Panc1 (cell line): ENCODE measurements around the gene DRAM1. TPM values are rescaled to one million over a fixed set of nuclear protein-coding genes. Genes with fewer than 3 reads are reported as not detected.

Source experiments
- ATAC-seq: fragments of 200-7000 bp; cut with Tn5 transposase; 2 replicates; pipeline ENCODE4 v1.9.1; 2020; ENCODE audit warnings: mild to moderate bottlenecking, moderate library complexity
- Bru-seq: library from RNA; stranded (reverse); fragments of 400-500 nt; gene quantifications from one replicate; lab custom pipeline; 2021; lab: Mats Ljungman, UMichigan
- BruChase-seq, 2 experiments: library from RNA; stranded (reverse); fragments of 400-500 nt; gene quantifications; one replicate each; lab custom pipeline; 2021; lab: Mats Ljungman, UMichigan
- BruUV-seq: library from RNA; stranded (reverse); fragments of 400-500 nt; replicated peaks from 2 replicates; lab custom pipeline; 2021; lab: Mats Ljungman, UMichigan
- CTCF ChIA-PET: fragments of 300-600 bp; sonication (Branson Sonifier 250); formaldehyde crosslinking; loops from one replicate; lab custom pipeline; 2022; ENCODE audit warnings: antibody characterized with exemption; lab: Charles Lee
- POLR2A ChIA-PET: fragments of 300-600 bp; sonication (Branson Sonifier 250); formaldehyde crosslinking; loops from one replicate; lab custom pipeline; 2022; ENCODE audit warnings: antibody characterized with exemption; lab: Charles Lee
- DNase-seq: peaks from one replicate; pipeline ENCODE4 v3.0.0-alpha.2; 2010; ENCODE audit warnings: low read depth, low spot score
- H3K27ac ChIP-seq: 2 replicates; pipeline ENCODE4 v1.5.1; 2011; ENCODE audit warnings: mild to moderate bottlenecking, low read length, inconsistent platforms
- H3K27me3 ChIP-seq: fragments of 200-500 bp; sonication (Bioruptor generic); 2 replicates; pipeline ENCODE4 v1.6.0; 2014; ENCODE audit warnings: low read length, inconsistent platforms; ENCODE audit not compliant: control insufficient read depth, insufficient read depth
- H3K36me3 ChIP-seq: fragments of 200-500 bp; sonication (Bioruptor generic); 2 replicates; pipeline ENCODE4 v1.5.1; 2014; ENCODE audit warnings: inconsistent platforms, mild to moderate bottlenecking, low read length, moderate library complexity; ENCODE audit not compliant: control insufficient read depth, insufficient read depth
- H3K4me1 ChIP-seq: 2 replicates; pipeline ENCODE4 v1.5.1; 2011; ENCODE audit warnings: inconsistent platforms, mild to moderate bottlenecking, low read length, moderate library complexity; ENCODE audit not compliant: control insufficient read depth, insufficient read depth
- H3K4me3 ChIP-seq, 2 experiments: 2 replicates each; pipeline ENCODE4 v1.5.1; 2011 to 2012; ENCODE audit warnings: low read depth in 2 of 2, low read length in 2 of 2, mild to moderate bottlenecking in 2 of 2, inconsistent platforms in 1 of 2, moderate library complexity in 1 of 2
- H3K9me3 ChIP-seq: fragments of 200-500 bp; sonication (Bioruptor generic); 2 replicates; pipeline ENCODE4 v1.5.1; 2014; ENCODE audit warnings: low read depth, mild to moderate bottlenecking, inconsistent platforms, low read length, moderate library complexity; ENCODE audit not compliant: control insufficient read depth, insufficient read depth
- CTCF ChIP-seq: fragments of 450-650 bp; IDR thresholded peaks from 2 replicates; pipeline ENCODE4 v1.5.1; 2017; ENCODE audit warnings: mild to moderate bottlenecking
- POLR2AphosphoS5 ChIP-seq: IDR thresholded peaks from 2 replicates; pipeline ENCODE4 v1.6.1; 2012; ENCODE audit warnings: mild to moderate bottlenecking, low read depth, low read length, moderate library complexity
- REST ChIP-seq, 2 experiments: IDR thresholded peaks; 2 replicates each; pipeline ENCODE4 v1.6.1; 2011 to 2012; ENCODE audit warnings: low read depth in 2 of 2, control low read depth in 1 of 2, low read length in 1 of 2, mild to moderate bottlenecking in 1 of 2, moderate library complexity in 1 of 2; ENCODE audit not compliant: insufficient read depth in 1 of 2
- SIN3A ChIP-seq: IDR thresholded peaks from 2 replicates; pipeline ENCODE4 v1.6.1; 2012; ENCODE audit warnings: low read depth, mild to moderate bottlenecking, low read length, moderate library complexity, borderline replicate concordance; ENCODE audit not compliant: insufficient read depth
- TCF7L2 ChIP-seq: IDR thresholded peaks from 2 replicates; pipeline ENCODE4 v1.6.1; 2011; ENCODE audit warnings: mild to moderate bottlenecking, low read depth, low read length, inconsistent platforms
- in situ Hi-C: cut with HindIII; loops from 2 replicates; pipeline ENCODE4 v1.10.0; 2016; ENCODE audit warnings: low sequenced_read_pairs, low pct_unique_long_range_greater_than_20kb
- intact Hi-C: fragments of 100-400 bp; cut with micrococcal nuclease; formaldehyde crosslinking; loops from one replicate; pipeline ENCODE4 v1.10.0; 2022; ENCODE audit not compliant: unreplicated experiment
- long read RNA-seq: library from polyadenylated mRNA; unstranded; transcript quantifications from one replicate; pipeline ENCODE4 v2.0.0, GENCODE V29; 2021; ENCODE audit not compliant: unreplicated experiment
- polyA plus RNA-seq: library from polyadenylated mRNA; unstranded; fragments of >200 nt; gene quantifications from one replicate; pipeline ENCODE4 v1.2.1, GENCODE V29; 2012; ENCODE audit warnings: missing spikeins; ENCODE audit not compliant: insufficient read length
- total RNA-seq: library from RNA; stranded (reverse); gene quantifications from one replicate; pipeline ENCODE4 v1.2.1, GENCODE V29; 2021; ENCODE audit not compliant: unreplicated experiment

The DRAM1 gene
- total RNA-seq (19.2 TPM), Bru-seq, nascent RNA (percentile 59 among the genes with signal in this experiment), BruChase-seq, experiment 1, labeled RNA remaining after a 2-hour chase (percentile 62 among the genes with signal in this experiment), BruChase-seq, experiment 2, labeled RNA remaining after a 6-hour chase (percentile 74 among the genes with signal in this experiment)
- 14.0 TPM for polyA plus RNA-seq
- long read RNA-seq, transcript DRAM1-201 (7 exons, 3,519 nt), result major isoform, 28 of 92 reads
- long read RNA-seq, partial matches to known transcripts, result 1 of 92 reads
- long read RNA-seq, other reads (novel, unspliced or antisense), result 61 of 92 reads

- intact Hi-C loops, result no loop called here
These were observed at the start of gene DRAM1 for GRCh38 chr12:101876861-101877805. Gene DRAM1, plus strand, starts transcription at chr12:101877580. Its CDS starts 210 bp downstream, at chr12:101877790.

More at GRCh38 chr12:101876861-101877805, at the start of gene DRAM1:
- peak within 1 kb of the TSS; percentile 79 to 93 for H3K4me3 ChIP-seq
- ATAC-seq, result peak; percentile 96
- no peak for TF ChIP-seq REST (IDR thresholded peaks at IDR 0.05; ENCODE audit: insufficient read depth in 1 of 2, low read depth in 2 of 2, low read length in 1 of 2)
- TF ChIP-seq TCF7L2, result peak; percentile 76
- TF ChIP-seq CTCF, result no peak
- TF ChIP-seq SIN3A, result no peak
- peak; percentile 72; the same call in 1 of the 2 replicates for TF ChIP-seq POLR2AphosphoS5
- ChIA-PET POLR2A (no interaction called here), CTCF (no interaction called here)
- H3K27ac ChIP-seq, result peak within 1 kb of the TSS; percentile 80
- no peaks in the 10 kb centered on the region for H3K36me3 ChIP-seq
- H3K4me1 ChIP-seq, result no peaks in the 10 kb centered on the region
- H3K27me3 ChIP-seq, result no peaks in the 10 kb centered on the region
- in situ Hi-C loops, result no loop called here
- H3K9me3 ChIP-seq, result no peaks in the 10 kb centered on the region
- DNase-seq, result no peak
- no TSS peak for BruUV-seq
